K562 (cell line): ENCODE data around the gene TSPAN32. TPM values are rescaled to one million over a fixed set of nuclear protein-coding genes. Genes with fewer than 3 reads are reported as not detected.

Experiments
- ATAC-seq: fragments of 200-7000 bp; cut with Tn5 transposase; 3 replicates; pipeline ENCODE4 v1.9.1; 2020; ENCODE audit warnings: moderate library complexity
- BruUV-seq: library from RNA; stranded (reverse); fragments of 400-500 nt; replicated peaks from 2 replicates; lab custom pipeline; 2021; lab: Mats Ljungman, UMichigan
- CTCF ChIA-PET: fragments of 300-600 bp; formaldehyde crosslinking; extraction: SDS; loops from one replicate; lab custom pipeline; 2021; ENCODE audit warnings: low intra/inter-chr PET ratio; lab: Yijun Ruan, JAX
- POLR2A ChIA-PET: fragments of 300-600, 350-650 bp; sonication (Branson Sonifier 250); formaldehyde crosslinking; extraction: SDS; loops from one replicate; lab custom pipeline; 2021; ENCODE audit warnings: antibody characterized with exemption, inconsistent platforms; lab: Yijun Ruan, JAX
- DNase-seq, 4 experiments: peaks; one replicate each; pipeline versions ENCODE4 v3.0.0 to v3.0.0-alpha.2; 2011 to 2018; ENCODE audit warnings: low spot score in 3 of 4, mixed read lengths in 3 of 4; ENCODE audit errors: extremely low read depth in 1 of 4
- FAIRE-seq: peaks from 2 replicates; lab custom pipeline; 2011; peaks lifted over from hg19 to GRCh38; lab: Jason Lieb, UNC
- H2AFZ ChIP-seq: 2 replicates; pipeline ENCODE4 v1.6.0; 2011; ENCODE audit warnings: low read depth, low read length, control low read depth, inconsistent platforms
- H3K27ac ChIP-seq: fragments of 200-600 bp; 3 replicates; pipeline ENCODE4 v1.8.0; 2011; ENCODE audit warnings: low read depth, mild to moderate bottlenecking, control low read depth, inconsistent platforms, low read length, moderate library complexity, mixed read lengths; ENCODE audit errors: extremely low read depth
- H3K27me3 ChIP-seq, 2 experiments: fragments of 300-600 bp in 1 of 2; 2 replicates in 1 of 2; 3 replicates in 1 of 2; pipeline versions ENCODE4 v1.6.0 to v1.8.0; 2011; ENCODE audit warnings: inconsistent platforms in 2 of 2, low read length in 2 of 2, mild to moderate bottlenecking in 1 of 2, mixed read lengths in 1 of 2, moderate library complexity in 1 of 2; ENCODE audit not compliant: control insufficient read depth in 2 of 2, insufficient read depth in 2 of 2
- H3K36me3 ChIP-seq: fragments of 300-600 bp; 3 replicates; pipeline ENCODE4 v1.8.0; 2011; ENCODE audit warnings: mild to moderate bottlenecking, low read length, inconsistent platforms; ENCODE audit not compliant: control insufficient read depth, insufficient read depth
- H3K4me1 ChIP-seq, 2 experiments: fragments of 200-600 bp in 1 of 2; replicated peaks in 1 of 2; 2 replicates in 1 of 2; 3 replicates in 1 of 2; pipeline versions ENCODE4 v1.5.1 to v1.8.0; 2011; ENCODE audit warnings: inconsistent platforms in 2 of 2, low read length in 2 of 2, mild to moderate bottlenecking in 1 of 2, mixed read lengths in 1 of 2, moderate library complexity in 1 of 2; ENCODE audit not compliant: control insufficient read depth in 2 of 2, insufficient read depth in 2 of 2
- H3K4me2 ChIP-seq: 2 replicates; pipeline ENCODE4 v1.6.1; 2011; ENCODE audit warnings: low read length, control low read depth, inconsistent platforms, mixed read lengths; ENCODE audit not compliant: insufficient read depth
- H3K4me3 ChIP-seq: fragments of 200-600 bp; sonication (generic), shearing (Covaris generic); 2 replicates; pipeline ENCODE4 v1.5.1; 2016; ENCODE audit warnings: control low read depth, inconsistent platforms
- H3K79me2 ChIP-seq: fragments of 200-600 bp; 3 replicates; pipeline ENCODE4 v1.8.0; 2011; ENCODE audit warnings: low read length, inconsistent platforms; ENCODE audit not compliant: control insufficient read depth, insufficient read depth
- H3K9ac ChIP-seq, 2 experiments: 2 replicates each; pipeline versions ENCODE4 v1.6.0 to v1.6.1; 2011; ENCODE audit warnings: low read depth in 2 of 2, low read length in 2 of 2, control low read depth in 1 of 2, inconsistent platforms in 1 of 2, mild to moderate bottlenecking in 1 of 2, mixed read lengths in 1 of 2; ENCODE audit not compliant: insufficient read depth in 1 of 2
- H3K9me1 ChIP-seq: one replicate; pipeline ENCODE4 v1.6.0; 2011; ENCODE audit warnings: inconsistent platforms, mild to moderate bottlenecking, low read length, moderate library complexity; ENCODE audit not compliant: control insufficient read depth, insufficient read depth
- H3K9me3 ChIP-seq: replicated peaks from 2 replicates; pipeline ENCODE4 v1.5.1; 2011; ENCODE audit warnings: low read depth, low read length, inconsistent platforms; ENCODE audit not compliant: control insufficient read depth, insufficient read depth
- H4K20me1 ChIP-seq: replicated peaks from 2 replicates; pipeline ENCODE4 v1.6.1; 2011; ENCODE audit warnings: low read length, inconsistent platforms, mixed read lengths; ENCODE audit not compliant: control insufficient read depth, insufficient read depth
- FOXM1 ChIP-seq, 2 experiments: fragments of 450-650 bp in 1 of 2; sonication (generic) in 1 of 2; formaldehyde crosslinking in 1 of 2; IDR thresholded peaks; 2 replicates each; pipeline versions ENCODE4 v1.6.1 to v1.9.0; 2017 to 2022; ENCODE audit warnings: low read depth in 2 of 2, mild to moderate bottlenecking in 2 of 2, missing genetic modification reagents in 1 of 2, moderate library complexity in 1 of 2
- FOXP1 ChIP-seq: sonication (generic); formaldehyde crosslinking; IDR thresholded peaks from 2 replicates; pipeline ENCODE4 v1.8.0; 2022; ENCODE audit warnings: mild to moderate bottlenecking, missing genetic modification reagents
- HNRNPL ChIP-seq: fragments of 200-400 bp; formaldehyde crosslinking; IDR thresholded peaks from 2 replicates; pipeline ENCODE4 v1.6.1; 2017; ENCODE audit warnings: low read depth, mild to moderate bottlenecking, low read length
- KLF16 ChIP-seq: IDR thresholded peaks from 2 replicates; pipeline ENCODE4 v1.6.1; 2016; ENCODE audit warnings: antibody characterized with exemption
- MAZ ChIP-seq, 2 experiments: fragments of 450-650 bp in 1 of 2; sonication (generic) in 1 of 2; formaldehyde crosslinking; IDR thresholded peaks in 1 of 2; conservative IDR thresholded peaks in 1 of 2; 2 replicates each; pipeline versions ENCODE4 v1.4.0 to v1.5.0; 2020; ENCODE audit warnings: mild to moderate bottlenecking in 1 of 2, missing genetic modification reagents in 1 of 2
- NFATC3 ChIP-seq: fragments of 450-650 bp; IDR thresholded peaks from 2 replicates; pipeline ENCODE4 v1.6.1; 2017; ENCODE audit warnings: mild to moderate bottlenecking
- POLR2G ChIP-seq: fragments of 200-400 bp; formaldehyde crosslinking; IDR thresholded peaks from 2 replicates; pipeline ENCODE4 v1.6.1; 2017; ENCODE audit warnings: low read depth, mild to moderate bottlenecking, antibody characterized with exemption, low read length, moderate library complexity
- SREBF1 ChIP-seq: fragments of 150-350 bp; IDR thresholded peaks from 2 replicates; pipeline ENCODE4 v1.6.1; 2014; ENCODE audit warnings: antibody characterized with exemption, low read depth, low read length, borderline replicate concordance
- TGIF2 ChIP-seq: sonication (generic); formaldehyde crosslinking; IDR thresholded peaks from 2 replicates; pipeline ENCODE4 v1.8.1; 2022; ENCODE audit warnings: mild to moderate bottlenecking, missing genetic modification reagents, moderate library complexity
- VEZF1 ChIP-seq: fragments of 200-800 bp; sonication (Bioruptor generic); IDR thresholded peaks from 2 replicates; pipeline ENCODE4 v1.6.1; 2017; ENCODE audit warnings: missing genetic modification characterization, missing compliant biosample characterization
- ZNF143 ChIP-seq: sonication (generic); formaldehyde crosslinking; IDR thresholded peaks from 2 replicates; pipeline ENCODE4 v1.9.0; 2022; ENCODE audit warnings: mild to moderate bottlenecking, missing genetic modification reagents
- ZNF146 ChIP-seq: IDR thresholded peaks from one replicate; pipeline ENCODE4 v1.6.1; 2018; ENCODE audit warnings: missing compliant biosample characterization; ENCODE audit not compliant: unreplicated experiment
- ZNF239 ChIP-seq: fragments of 250-450 bp; sonication (Bioruptor Pico); IDR thresholded peaks from 2 replicates; pipeline ENCODE4 v1.4.0; 2020; ENCODE audit warnings: mild to moderate bottlenecking
- ZNF408 ChIP-seq: fragments of 250-450 bp; sonication (Bioruptor Pico); IDR thresholded peaks from 2 replicates; pipeline ENCODE4 v1.4.0; 2020; ENCODE audit warnings: low read depth, mild to moderate bottlenecking, moderate library complexity
- ZNF445 ChIP-seq: fragments of 250-450 bp; sonication (Bioruptor Pico); IDR thresholded peaks from 2 replicates; pipeline ENCODE4 v1.4.0; 2020; ENCODE audit warnings: low read depth, mild to moderate bottlenecking, moderate library complexity
- WGBS: fragments of 100-300 bp; shearing (Covaris generic); methylation state at CpG from one replicate; pipeline ENCODE4 v1.1.6; 2016; ENCODE audit warnings: low coverage, mixed read lengths; ENCODE audit not compliant: insufficient coverage; ENCODE audit errors: missing lambda C conversion rate; 5-methylcytosine and 5-hydroxymethylcytosine counted together
- in situ Hi-C: fragments of 300-500 bp; cut with MboI; formaldehyde crosslinking; loops from 4 replicates; pipeline ENCODE4 v1.15.0; 2018; ENCODE audit warnings: inconsistent platforms, mixed read lengths
- intact Hi-C: fragments of 100-400 bp; cut with micrococcal nuclease; formaldehyde crosslinking; loops from 2 replicates; pipeline ENCODE4 v1.14.2; 2022
- polyA plus RNA-seq, 8 experiments: library from polyadenylated mRNA; depleted of rRNA in 4 of 8; stranded (reverse) in 5 of 8; unstranded in 3 of 8; fragments of >200 nt; fragmentation: Nextera tagmentation in 2 of 8; fragmentation: Illumina TruSeq in 1 of 8; extraction: Ambion mirVana in 2 of 8; extraction: Trizol in 1 of 8; gene quantifications; 2 replicates each; pipeline versions ENCODE4 v1.2.1 to v1.2.3, GENCODE V29; 2011 to 2014; ENCODE audit warnings: inconsistent platforms in 1 of 8, missing spikeins in 1 of 8
- total RNA-seq, 7 experiments: library from RNA; depleted of rRNA in 6 of 7; stranded (reverse); fragments of >200 nt in 6 of 7; fragmentation: Illumina TruSeq in 2 of 7; extraction: Trizol in 2 of 7; gene quantifications; 2 replicates each; pipeline versions ENCODE4 v1.2.1 to v1.2.3, GENCODE V29; 2011 to 2021; ENCODE audit warnings: low replicate concordance in 1 of 7
- TF ChIP-seq, protein P1 (sequence below): sonication (generic); formaldehyde crosslinking; IDR thresholded peaks from 2 replicates; pipeline ENCODE4 v1.8.1; 2022; ENCODE audit warnings: missing genetic modification reagents

TSPAN32 gene
- total and polyA plus RNA-seq, 9 of the 15 experiments (the other 6 are each of a cell fraction or from before 2014, with no cell fraction given): 0.21 to 7.3 (median 2.6) TPM

DNA sequence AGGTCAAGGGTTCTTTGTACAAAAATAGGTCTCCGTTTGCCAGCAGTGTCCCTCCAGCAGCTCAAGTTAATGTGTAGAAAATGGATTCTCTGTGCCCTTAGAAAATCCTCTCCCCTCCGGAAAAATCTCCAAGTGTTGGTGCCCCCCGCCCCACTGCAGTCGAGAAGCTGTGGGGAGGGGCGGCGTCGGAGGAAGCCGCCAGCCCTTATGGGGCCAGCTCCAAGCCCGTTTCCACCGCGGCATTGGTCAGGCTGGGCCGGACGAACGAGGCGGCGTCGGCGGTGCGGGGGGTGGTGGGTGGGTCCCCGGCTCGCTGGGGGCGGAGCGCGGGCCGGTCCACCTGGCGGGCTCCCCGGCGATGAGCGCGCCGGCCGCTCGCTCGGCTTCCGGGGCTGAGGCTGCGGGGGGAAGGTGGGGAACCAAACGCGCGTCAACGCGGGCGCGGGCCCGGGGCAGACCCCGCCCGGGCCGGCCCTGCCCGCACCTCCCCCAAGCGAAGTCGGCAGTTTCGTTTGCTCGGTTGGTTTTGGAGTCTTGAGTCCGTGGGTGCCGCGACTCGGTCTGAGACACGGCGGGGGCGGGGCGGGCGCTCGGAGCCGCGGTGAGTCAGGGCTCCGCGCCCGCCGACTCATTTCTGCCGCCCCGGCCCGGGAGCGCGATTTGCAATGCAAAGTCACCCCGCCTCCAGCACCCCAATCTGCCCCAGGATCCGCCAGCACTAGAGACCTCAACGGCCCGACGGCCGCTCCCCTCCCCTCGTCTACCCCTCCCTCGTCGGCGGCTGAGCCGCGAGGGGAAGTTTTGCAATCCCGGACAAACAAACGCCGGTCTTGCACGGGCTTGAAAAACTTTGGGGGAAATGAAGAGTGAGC is 32.8 kb upstream of the TSPAN32 start (continued):
- no peak for TF ChIP-seq ZNF146 (CRISPR knock-in tag)
- TF ChIP-seq POLR2G: peak; percentile 43; the same call in 1 of the 2 replicates
- peak; percentile 57 for TF ChIP-seq VEZF1
- TF ChIP-seq MAZ (CRISPR knock-in tag; conservative IDR thresholded peaks at IDR 0.05 in 1 of 2, IDR thresholded peaks at IDR 0.05 in 1 of 2): peak in 1 of 2 experiments; percentile 44; a peak in 1 of 4 replicates

GRCh38 chr11:2269601-2270321 is 32.1 kb upstream of the TSPAN32 start:
- ChIA-PET POLR2A (interaction anchor here (0.7 kb wide), 1 partner anchor 18 kb away, joined by 3 read pairs; no protein-coding TSS in a partner anchor), CTCF (no interaction called here)
- H2AFZ ChIP-seq: peak overlapping the region; percentile 68
- peak; percentile 43 to 67 (median 58) for DNase-seq
- FAIRE-seq: no peak
- H3K4me1 ChIP-seq: peaks cover 8 to 50% of the 10 kb centered on the region in 2 experiments; a peak in 4 of 5 replicates
- peak overlapping the region; percentile 49 for H3K4me2 ChIP-seq
- no peaks in the 10 kb centered on the region for H3K9me3 ChIP-seq
- no peak overlapping the region for H3K27ac ChIP-seq
- in situ Hi-C loops: no loop called here
- ATAC-seq: peak; percentile 75
- H3K27me3 ChIP-seq: peaks cover 1 to 80% of the 10 kb centered on the region in 2 experiments; a peak in 3 of 5 replicates
- H3K36me3 ChIP-seq: no peaks in the 10 kb centered on the region
- H3K9me1 ChIP-seq: no peaks in the 10 kb centered on the region
- peak overlapping the region; percentile 38 for H3K4me3 ChIP-seq
- H3K79me2 ChIP-seq: no peaks in the 10 kb centered on the region
- 21% methylated on average over 62 of the region's 104 CpGs for WGBS
- no TSS peak for BruUV-seq
- intact Hi-C loops: no loop called here
- peaks cover 6% of the 10 kb centered on the region; the same call in 1 of the 2 replicates for H4K20me1 ChIP-seq
- H3K9ac ChIP-seq: peak overlapping the region in 1 of 2 experiments; percentile 64; a peak in 1 of 4 replicates
- TF ChIP-seq NFATC3 (no peak), TGIF2 (CRISPR knock-in tag) (no peak), SREBF1 (no peak), FOXM1 (IDR thresholded peaks at IDR 0.05; ENCODE audit: low read depth) (no peak), FOXM1 (CRISPR knock-in tag; IDR thresholded peaks at IDR 0.05; ENCODE audit: low read depth) (no peak), ZNF408 (CRISPR knock-in tag) (no peak), FOXP1 (CRISPR knock-in tag) (peak; percentile 97), ZNF445 (no peak), KLF16 (no peak), ZNF143 (peak; percentile 33; the same call in 1 of the 2 replicates), ZNF239 (CRISPR knock-in tag) (no peak), HNRNPL (no peak)
- TF ChIP-seq, protein P1, sequence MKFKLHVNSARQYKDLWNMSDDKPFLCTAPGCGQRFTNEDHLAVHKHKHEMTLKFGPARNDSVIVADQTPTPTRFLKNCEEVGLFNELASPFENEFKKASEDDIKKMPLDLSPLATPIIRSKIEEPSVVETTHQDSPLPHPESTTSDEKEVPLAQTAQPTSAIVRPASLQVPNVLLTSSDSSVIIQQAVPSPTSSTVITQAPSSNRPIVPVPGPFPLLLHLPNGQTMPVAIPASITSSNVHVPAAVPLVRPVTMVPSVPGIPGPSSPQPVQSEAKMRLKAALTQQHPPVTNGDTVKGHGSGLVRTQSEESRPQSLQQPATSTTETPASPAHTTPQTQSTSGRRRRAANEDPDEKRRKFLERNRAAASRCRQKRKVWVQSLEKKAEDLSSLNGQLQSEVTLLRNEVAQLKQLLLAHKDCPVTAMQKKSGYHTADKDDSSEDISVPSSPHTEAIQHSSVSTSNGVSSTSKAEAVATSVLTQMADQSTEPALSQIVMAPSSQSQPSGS: no peak
